ENCODE data around the gene PTGR1. TPM values are rescaled to one million over a fixed set of nuclear protein-coding genes. Genes with fewer than 3 reads are reported as not detected.

Gene PTGR1
- total RNA-seq, 1 donor from 2014 or later, result 59.9 TPM

DNA sequence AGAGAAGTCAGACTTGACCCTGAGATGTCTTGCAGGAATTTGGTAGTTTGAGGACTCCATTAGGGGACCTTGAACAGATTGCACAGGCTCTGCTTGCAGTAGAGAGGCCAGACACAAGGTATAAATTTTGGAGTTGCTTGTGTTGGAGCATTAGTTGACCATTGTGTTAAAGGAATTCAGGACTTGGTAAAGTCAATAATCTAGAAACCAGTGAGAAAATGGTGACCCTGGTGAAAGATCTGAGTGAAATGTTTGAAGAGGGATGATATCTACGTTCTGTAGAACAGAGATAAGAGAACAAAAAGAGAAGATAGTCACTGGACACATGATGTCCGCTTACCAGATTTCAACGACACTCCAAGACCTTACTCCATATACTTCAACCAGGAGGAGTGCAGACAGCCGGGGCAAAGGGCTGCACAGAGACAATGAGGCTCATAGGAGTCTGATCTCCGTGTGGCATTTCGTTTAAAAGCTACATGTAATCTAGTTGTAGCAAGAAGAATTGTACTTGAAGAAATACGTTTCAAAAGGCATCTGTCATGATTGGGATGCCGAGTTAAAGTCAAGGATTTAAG is 44.8 kb upstream of the PTGR1 start:
- no peak for DNase-seq (ENCODE audit: low read depth)
- TF ChIP-seq, protein P1, sequence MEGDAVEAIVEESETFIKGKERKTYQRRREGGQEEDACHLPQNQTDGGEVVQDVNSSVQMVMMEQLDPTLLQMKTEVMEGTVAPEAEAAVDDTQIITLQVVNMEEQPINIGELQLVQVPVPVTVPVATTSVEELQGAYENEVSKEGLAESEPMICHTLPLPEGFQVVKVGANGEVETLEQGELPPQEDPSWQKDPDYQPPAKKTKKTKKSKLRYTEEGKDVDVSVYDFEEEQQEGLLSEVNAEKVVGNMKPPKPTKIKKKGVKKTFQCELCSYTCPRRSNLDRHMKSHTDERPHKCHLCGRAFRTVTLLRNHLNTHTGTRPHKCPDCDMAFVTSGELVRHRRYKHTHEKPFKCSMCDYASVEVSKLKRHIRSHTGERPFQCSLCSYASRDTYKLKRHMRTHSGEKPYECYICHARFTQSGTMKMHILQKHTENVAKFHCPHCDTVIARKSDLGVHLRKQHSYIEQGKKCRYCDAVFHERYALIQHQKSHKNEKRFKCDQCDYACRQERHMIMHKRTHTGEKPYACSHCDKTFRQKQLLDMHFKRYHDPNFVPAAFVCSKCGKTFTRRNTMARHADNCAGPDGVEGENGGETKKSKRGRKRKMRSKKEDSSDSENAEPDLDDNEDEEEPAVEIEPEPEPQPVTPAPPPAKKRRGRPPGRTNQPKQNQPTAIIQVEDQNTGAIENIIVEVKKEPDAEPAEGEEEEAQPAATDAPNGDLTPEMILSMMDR (IDR thresholded peaks at IDR 0.05; ENCODE audit: insufficient read depth, low read length, poor library complexity, severe bottlenecking), result no peak
- H3K36me3 ChIP-seq (ENCODE audit: control insufficient read depth, insufficient read depth, low read length), result peaks cover 1% of the 10 kb centered on the region
- no peaks in the 10 kb centered on the region for H3K27me3 ChIP-seq (ENCODE audit: control insufficient read depth, insufficient read depth, low read length)
- H3K4me3 ChIP-seq (ENCODE audit: low read depth, low read length), result no peak overlapping the region

DNA sequence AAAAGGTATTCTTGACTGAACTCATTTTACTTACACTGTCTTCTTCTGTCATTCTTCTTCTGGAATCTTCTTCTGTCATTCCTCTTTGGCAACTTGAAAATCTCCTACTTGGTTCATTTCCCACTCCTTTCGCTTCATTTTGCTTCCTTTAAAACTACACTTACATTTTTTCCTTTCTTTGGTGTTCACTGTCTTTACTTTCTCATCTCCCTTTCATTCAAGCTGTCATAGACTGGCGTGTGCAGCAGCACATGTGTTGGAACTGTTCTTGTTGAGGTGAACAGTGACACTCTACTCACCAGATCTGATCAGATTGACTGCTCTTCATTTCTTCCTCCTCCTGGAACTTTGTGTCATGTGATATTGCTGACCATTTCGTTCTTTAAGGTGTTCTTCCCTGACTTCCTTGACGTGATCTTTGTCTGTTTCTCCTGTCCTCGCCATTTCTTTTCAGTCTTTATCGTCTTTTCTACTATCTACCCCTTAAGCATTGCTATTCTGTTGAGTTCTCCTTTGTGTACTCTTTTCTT is 38.0 kb upstream of the PTGR1 start:
- no peak for DNase-seq (ENCODE audit: low read depth)
- TF ChIP-seq, protein P1 (IDR thresholded peaks at IDR 0.05; ENCODE audit: insufficient read depth, low read length, poor library complexity, severe bottlenecking), result no peak
- Histone ChIP-seq H3K36me3 (ENCODE audit: control insufficient read depth, insufficient read depth, low read length) (no peaks in the 10 kb centered on the region), H3K4me3 (ENCODE audit: low read depth, low read length) (no peak overlapping the region), H3K27me3 (ENCODE audit: control insufficient read depth, insufficient read depth, low read length) (no peaks in the 10 kb centered on the region)

DNA sequence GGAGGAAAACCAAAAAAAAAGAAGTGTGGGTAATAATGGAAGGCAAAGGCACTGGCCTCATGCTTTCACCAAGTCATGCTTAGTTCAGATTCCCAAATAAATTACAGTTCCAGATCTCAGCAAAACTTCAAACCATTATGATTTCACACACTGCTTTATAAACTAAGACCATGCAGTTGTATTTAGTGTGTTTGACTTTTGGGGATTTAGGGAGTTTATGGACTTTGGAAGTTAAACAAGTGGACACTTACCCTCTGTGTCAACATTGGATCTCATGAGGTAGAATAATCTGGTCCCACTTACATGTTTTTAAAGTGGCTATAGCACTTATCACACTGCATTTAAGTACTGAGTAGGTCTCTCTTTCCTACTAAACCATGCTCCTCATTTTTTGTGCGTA is 35.4 kb upstream of the PTGR1 start:
- no peaks in the 10 kb centered on the region for H3K27me3 ChIP-seq (ENCODE audit: control insufficient read depth, insufficient read depth, low read length)
- H3K4me3 ChIP-seq (ENCODE audit: low read depth, low read length), result no peak overlapping the region
- H3K36me3 ChIP-seq (ENCODE audit: control insufficient read depth, insufficient read depth, low read length), result no peaks in the 10 kb centered on the region
- TF ChIP-seq, protein P1 (IDR thresholded peaks at IDR 0.05; ENCODE audit: insufficient read depth, low read length, poor library complexity, severe bottlenecking), result no peak
- DNase-seq (ENCODE audit: low read depth), result no peak

- H3K36me3 ChIP-seq (ENCODE audit: control insufficient read depth, insufficient read depth, low read length), result no peaks in the 10 kb centered on the region
- no peak overlapping the region for H3K4me3 ChIP-seq (ENCODE audit: low read depth, low read length)
- DNase-seq (ENCODE audit: low read depth), result no peak
- no peaks in the 10 kb centered on the region for H3K27me3 ChIP-seq (ENCODE audit: control insufficient read depth, insufficient read depth, low read length)
- TF ChIP-seq, protein P1 (IDR thresholded peaks at IDR 0.05; ENCODE audit: insufficient read depth, low read length, poor library complexity, severe bottlenecking), result no peak
Observed at GRCh38 chr9:111633389-111633736, 33.9 kb upstream of the PTGR1 start.

GRCh38 chr9:111632695-111633388 is 33.4 kb upstream of the PTGR1 start:
- TF ChIP-seq, protein P1 (IDR thresholded peaks at IDR 0.05; ENCODE audit: insufficient read depth, low read length, poor library complexity, severe bottlenecking), result no peak
- H3K36me3 ChIP-seq (ENCODE audit: control insufficient read depth, insufficient read depth, low read length), result no peaks in the 10 kb centered on the region
- H3K4me3 ChIP-seq (ENCODE audit: low read depth, low read length), result peak overlapping the region; percentile 5
- no peak for DNase-seq (ENCODE audit: low read depth)
- no peaks in the 10 kb centered on the region for H3K27me3 ChIP-seq (ENCODE audit: control insufficient read depth, insufficient read depth, low read length)

Data from kidney epithelial cell (primary cell).